Adipocyte (in vitro differentiated cells): ENCODE results near the gene SERPIND1.

Experiments used
- DNase-seq: peaks from one replicate; pipeline ENCODE4 v3.0.0-alpha.2; 2015; ENCODE audit warnings: low read depth
- H3K27me3 ChIP-seq: replicated peaks from 2 replicates; pipeline ENCODE4 v1.7.0; 2013; ENCODE audit warnings: mild to moderate bottlenecking, low read length, moderate library complexity; ENCODE audit not compliant: control insufficient read depth, insufficient read depth
- H3K36me3 ChIP-seq: 2 replicates; pipeline ENCODE4 v1.7.0; 2013; ENCODE audit warnings: low read length, mild to moderate bottlenecking, moderate library complexity; ENCODE audit not compliant: control insufficient read depth, insufficient read depth, severe bottlenecking
- H3K4me1 ChIP-seq: 2 replicates; pipeline ENCODE4 v1.7.0; 2013; ENCODE audit warnings: mild to moderate bottlenecking, low read length, moderate library complexity; ENCODE audit not compliant: control insufficient read depth, insufficient read depth
- H3K4me3 ChIP-seq: 2 replicates; pipeline ENCODE4 v1.7.0; 2013; ENCODE audit warnings: mild to moderate bottlenecking, low read length, moderate library complexity
- H3K9ac ChIP-seq: 2 replicates; pipeline ENCODE4 v1.7.0; 2013; ENCODE audit warnings: mild to moderate bottlenecking, low read length, moderate library complexity
- H3K9me3 ChIP-seq: 2 replicates; pipeline ENCODE4 v1.7.0; 2013; ENCODE audit warnings: mild to moderate bottlenecking, low read length, moderate library complexity; ENCODE audit not compliant: control insufficient read depth

Gene SERPIND1

DNA sequence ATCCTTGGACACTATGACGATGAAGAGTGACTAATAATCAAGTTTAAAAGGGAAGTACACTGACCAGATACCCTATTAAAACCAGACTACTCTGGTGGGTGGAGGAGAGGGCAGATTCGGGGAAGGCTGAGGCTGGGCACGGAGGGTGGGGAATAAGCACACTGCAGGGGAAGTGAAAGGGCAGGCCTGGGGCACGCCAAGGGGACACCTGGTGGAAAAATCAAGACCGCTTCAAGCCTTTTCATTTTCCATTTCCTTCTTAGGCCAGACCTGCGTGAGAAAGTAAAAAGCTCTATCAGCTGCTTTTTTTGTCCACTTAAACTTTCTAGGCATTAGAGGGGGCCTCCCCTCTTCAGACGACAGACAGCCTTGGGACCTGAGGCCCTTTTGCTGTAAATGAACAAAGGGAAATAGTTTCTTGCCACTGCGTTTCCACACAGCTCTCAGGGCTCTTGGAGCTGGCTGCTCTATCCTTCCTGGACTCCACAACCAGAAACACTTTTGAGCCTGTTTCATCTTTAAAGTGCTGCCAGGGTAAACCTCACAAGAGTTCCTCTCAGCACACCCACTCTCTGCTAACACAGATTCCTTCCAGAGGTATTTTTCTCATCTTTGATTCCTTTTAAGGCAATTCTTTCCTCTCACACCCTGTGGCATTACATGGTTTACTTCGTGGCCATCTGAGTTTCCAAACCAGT, 25.0 kb upstream of the SERPIND1 start:
- DNase-seq, result no peak
- Histone ChIP-seq H3K4me3 (no peak overlapping the region), H3K9ac (no peak overlapping the region), H3K36me3 (peaks cover 68% of the 10 kb centered on the region), H3K9me3 (no peaks in the 10 kb centered on the region), H3K27me3 (no peaks in the 10 kb centered on the region), H3K4me1 (peaks cover 11% of the 10 kb centered on the region)

DNA sequence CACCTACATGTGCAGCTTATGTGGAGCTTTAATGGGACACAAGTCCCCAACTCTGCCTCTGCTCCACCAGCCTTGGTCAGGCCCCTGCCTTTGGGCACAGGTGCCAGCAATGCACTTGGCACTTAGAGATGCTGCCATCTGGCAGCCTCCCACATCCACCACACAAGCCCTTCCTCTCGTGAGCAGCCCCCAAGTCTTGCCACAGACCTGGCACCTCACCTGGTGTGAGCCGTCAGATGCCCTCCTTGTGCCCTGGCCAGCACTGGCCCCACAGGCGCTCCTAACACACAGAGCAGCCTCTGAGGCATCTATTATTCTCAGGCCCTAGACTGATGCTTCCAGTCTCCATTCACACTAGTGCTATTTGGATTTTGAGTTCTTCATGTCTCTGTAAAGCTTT, 24.5 kb upstream of the SERPIND1 start:
- Histone ChIP-seq H3K9me3 (no peaks in the 10 kb centered on the region), H3K36me3 (peaks cover 64% of the 10 kb centered on the region), H3K27me3 (no peaks in the 10 kb centered on the region), H3K4me1 (peaks cover 11% of the 10 kb centered on the region), H3K4me3 (no peak overlapping the region), H3K9ac (no peak overlapping the region)
- no peak for DNase-seq

DNA sequence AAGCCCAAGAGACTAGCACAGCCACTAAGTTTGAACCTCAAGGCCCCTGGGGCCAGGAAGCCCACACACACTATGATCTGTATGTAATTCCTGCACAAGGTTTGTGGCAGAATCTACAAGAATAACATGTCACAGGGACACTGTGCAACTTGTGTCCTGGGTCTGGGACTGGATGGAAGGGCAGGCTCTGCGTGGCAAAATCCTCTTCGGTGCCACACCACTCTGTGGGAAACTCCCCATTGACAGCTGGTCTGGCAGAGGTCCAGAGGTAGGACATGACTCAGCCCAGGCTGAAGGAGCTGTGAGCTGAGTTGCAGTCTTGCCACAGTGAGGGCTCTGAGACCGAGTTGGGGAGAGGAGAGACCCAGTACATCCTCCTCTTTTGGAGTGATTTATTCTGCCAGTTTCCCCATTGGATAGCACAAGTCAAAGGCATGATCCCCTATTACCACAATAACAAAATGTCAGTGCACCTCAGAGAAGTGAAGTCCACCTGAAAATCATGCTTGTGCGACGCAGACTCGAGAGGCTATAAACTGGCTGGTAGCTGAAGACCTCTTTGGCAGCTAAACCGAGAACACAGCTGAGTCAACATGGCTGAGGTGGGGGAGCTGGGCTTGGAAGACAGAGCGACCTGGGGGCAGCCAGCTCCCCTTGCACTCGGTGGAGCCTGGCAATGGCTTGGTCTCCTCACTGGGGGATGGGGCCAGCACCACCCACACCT, 23.3 kb upstream of the SERPIND1 start:
- Histone ChIP-seq H3K27me3 (no peaks in the 10 kb centered on the region), H3K36me3 (peaks cover 54% of the 10 kb centered on the region), H3K9me3 (no peaks in the 10 kb centered on the region), H3K4me3 (no peak overlapping the region), H3K4me1 (peaks cover 11% of the 10 kb centered on the region), H3K9ac (no peak overlapping the region)
- DNase-seq, result peak; percentile 86

DNA sequence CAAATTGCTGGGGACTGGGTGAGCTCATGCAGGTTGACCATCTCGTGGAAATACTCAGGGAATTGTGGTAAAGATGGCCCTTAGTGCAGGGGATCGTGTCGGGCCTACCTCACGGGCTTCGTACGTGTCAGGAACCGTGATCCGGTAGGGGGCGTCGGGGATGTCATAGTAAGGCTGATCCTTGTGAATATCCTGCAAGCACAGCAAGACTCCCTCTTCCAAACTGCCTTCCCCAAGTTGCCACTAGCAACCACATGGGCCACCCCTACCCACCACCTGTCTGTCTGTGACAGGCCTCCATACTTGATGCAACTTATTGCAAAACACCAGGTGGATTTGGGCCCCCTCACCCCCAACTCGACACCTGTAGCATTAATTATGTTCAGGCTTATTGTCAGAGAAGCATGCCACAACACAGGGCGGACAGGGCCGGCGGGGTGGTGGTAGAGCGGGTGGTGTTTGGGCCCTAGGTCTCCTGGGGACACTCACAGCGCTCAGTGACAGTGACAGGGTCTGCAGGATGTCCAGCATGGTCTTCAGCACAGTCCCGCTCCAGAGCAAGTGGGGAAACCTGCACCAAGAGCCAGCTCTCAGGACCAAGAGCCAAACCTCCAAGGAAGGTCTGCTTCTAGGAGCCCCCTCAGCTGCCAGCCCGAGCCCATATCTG, 22.6 kb upstream of the SERPIND1 start:
- no peaks in the 10 kb centered on the region for H3K9me3 ChIP-seq
- H3K27me3 ChIP-seq, result no peaks in the 10 kb centered on the region
- peaks cover 11% of the 10 kb centered on the region for H3K4me1 ChIP-seq
- DNase-seq, result no peak
- H3K36me3 ChIP-seq, result peaks cover 52% of the 10 kb centered on the region
- H3K9ac ChIP-seq, result no peak overlapping the region
- H3K4me3 ChIP-seq, result no peak overlapping the region

DNA sequence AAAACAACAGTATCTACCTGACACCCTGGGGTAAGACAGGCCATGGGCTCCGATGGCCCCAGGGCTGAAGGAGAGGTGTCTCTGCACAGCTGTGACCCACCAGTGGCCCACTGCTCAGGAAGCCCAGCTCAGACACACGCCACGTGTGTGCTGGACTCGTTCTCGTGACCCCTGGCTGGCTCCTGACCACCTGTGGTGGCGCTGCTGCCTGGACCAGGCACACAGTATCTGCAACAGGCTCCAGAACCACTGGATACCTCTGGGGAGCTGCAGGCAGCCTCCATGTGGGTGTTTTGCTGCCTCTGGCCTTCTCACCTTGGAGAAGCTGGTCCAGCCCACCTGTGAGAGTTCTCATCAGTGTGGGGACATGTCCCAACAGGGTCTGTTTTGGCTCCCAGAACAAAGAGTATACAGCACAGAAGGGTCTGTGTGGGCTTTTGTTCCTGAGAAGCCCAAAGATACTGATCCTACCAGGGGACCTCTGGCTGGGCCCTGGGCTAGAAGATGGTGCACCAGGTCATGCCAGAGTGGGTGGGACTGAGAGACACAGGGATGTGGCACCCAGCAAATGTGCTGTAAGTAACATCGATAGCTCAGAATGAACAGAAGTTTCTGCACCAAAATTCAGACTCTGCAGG, 21.7 kb upstream of the SERPIND1 start:
- DNase-seq, result no peak
- H3K4me3 ChIP-seq, result no peak overlapping the region
- H3K9ac ChIP-seq, result no peak overlapping the region
- peaks cover 48% of the 10 kb centered on the region for H3K36me3 ChIP-seq
- H3K27me3 ChIP-seq, result no peaks in the 10 kb centered on the region
- peaks cover 11% of the 10 kb centered on the region for H3K4me1 ChIP-seq
- H3K9me3 ChIP-seq, result no peaks in the 10 kb centered on the region

DNA sequence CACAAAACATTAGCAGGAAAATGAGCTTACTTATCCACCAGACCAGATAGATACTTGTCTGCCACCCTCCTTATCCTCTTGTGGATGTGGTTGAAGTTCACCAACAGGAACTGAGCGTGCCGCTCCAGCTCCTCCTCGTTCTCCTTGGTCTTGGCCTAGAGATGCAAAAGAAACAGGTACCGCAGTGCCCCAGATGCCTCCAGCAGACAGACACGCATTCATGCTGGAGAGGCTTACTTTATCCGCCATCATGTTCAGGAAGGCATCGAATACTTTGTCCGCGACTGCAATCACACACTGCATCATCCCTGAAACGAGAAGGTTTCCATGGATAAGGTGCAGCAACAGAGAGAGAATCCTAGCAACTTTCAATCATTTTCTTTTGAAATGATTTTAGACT, 21.0 kb upstream of the SERPIND1 start:
- H3K9me3 ChIP-seq, result no peaks in the 10 kb centered on the region
- H3K9ac ChIP-seq, result no peak overlapping the region
- peaks cover 49% of the 10 kb centered on the region for H3K36me3 ChIP-seq
- H3K4me1 ChIP-seq, result peaks cover 11% of the 10 kb centered on the region
- H3K27me3 ChIP-seq, result no peaks in the 10 kb centered on the region
- DNase-seq, result no peak
- no peak overlapping the region for H3K4me3 ChIP-seq

DNA sequence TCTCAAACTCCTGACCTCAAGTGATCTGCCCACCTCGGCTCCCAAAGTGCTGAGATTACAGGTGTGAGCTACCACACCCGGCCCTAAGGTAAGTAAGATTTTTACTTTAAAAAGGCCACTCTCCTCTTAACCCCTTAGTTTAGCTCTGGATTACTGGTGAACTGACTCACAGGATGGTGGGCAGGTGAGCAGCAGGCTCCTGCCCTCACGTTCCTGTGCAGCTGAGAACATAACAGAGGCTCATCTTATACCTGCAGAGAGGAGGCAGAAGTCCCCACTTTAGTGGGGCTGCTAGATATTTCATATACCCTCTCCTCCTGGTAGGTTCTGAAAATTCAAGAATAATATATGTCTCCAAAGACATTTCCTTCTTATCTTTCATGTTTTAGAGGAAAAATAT, 17.1 kb upstream of the SERPIND1 start:
- Histone ChIP-seq H3K4me1 (no peaks in the 10 kb centered on the region), H3K9ac (no peak overlapping the region), H3K4me3 (no peak overlapping the region), H3K9me3 (no peaks in the 10 kb centered on the region), H3K27me3 (no peaks in the 10 kb centered on the region), H3K36me3 (peaks cover 52% of the 10 kb centered on the region)
- DNase-seq, result no peak

DNA sequence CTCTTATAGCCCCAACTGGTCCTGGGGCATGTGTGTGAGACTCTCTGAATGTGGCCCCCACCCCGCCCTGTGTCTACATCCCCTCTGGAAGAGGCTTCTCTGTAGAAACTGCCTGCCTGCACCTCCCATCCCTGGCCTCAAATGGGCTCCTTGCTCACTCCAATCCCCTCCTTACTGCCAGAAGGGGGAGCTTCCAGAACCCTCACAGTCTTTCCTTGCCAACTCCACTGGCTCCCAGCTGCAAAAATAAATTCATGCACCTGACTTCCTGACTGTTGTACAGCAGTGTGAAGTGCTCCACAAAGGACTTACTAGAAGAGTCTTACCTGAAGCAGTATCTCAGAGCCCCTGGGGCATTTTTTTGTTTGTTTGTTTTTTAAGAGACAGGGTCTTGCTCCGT, 15.2 kb upstream of the SERPIND1 start:
- Histone ChIP-seq H3K27me3 (no peaks in the 10 kb centered on the region), H3K9ac (no peak overlapping the region), H3K4me3 (no peak overlapping the region), H3K36me3 (peaks cover 48% of the 10 kb centered on the region), H3K4me1 (no peaks in the 10 kb centered on the region), H3K9me3 (no peaks in the 10 kb centered on the region)
- no peak for DNase-seq

DNA sequence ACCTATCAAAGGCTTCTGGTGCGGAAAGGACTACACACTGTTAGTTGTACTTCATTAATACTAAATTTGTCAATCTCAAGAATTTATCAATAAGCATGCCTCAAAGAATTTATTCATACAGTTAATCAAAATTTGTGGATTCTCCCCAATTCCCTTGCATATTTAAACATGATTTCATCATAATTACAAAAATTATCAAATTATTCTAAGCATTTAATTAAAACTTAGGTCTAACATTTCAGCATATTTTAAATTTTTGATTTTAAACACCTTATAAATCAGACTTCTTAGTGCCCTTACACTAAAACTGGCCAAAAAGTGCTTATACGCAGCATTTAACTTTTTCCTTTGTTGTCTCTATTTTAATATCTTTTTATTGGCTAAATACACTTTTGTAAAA, 13.8 kb upstream of the SERPIND1 start:
- no peak overlapping the region for H3K9ac ChIP-seq
- no peak overlapping the region for H3K4me3 ChIP-seq
- no peak for DNase-seq
- no peaks in the 10 kb centered on the region for H3K9me3 ChIP-seq
- no peaks in the 10 kb centered on the region for H3K4me1 ChIP-seq
- H3K36me3 ChIP-seq, result peaks cover 58% of the 10 kb centered on the region
- H3K27me3 ChIP-seq, result no peaks in the 10 kb centered on the region

DNA sequence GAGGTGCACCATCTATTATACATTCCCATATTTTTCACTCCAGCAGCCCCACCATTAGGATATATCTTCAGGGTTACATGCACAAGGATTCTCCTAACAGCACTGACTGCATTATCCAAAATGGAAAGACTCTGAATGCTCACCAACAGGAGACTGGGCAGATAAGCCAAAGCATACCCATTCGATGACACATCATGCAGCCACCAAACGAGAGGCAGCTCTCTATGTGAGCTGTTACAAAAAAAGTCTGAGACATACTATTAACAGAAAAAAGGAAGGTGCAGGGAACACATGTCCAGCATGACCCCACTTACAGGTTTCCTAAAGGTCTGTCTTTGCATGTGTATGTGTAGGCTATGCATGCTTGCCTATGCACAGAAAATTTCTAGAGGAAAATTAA, 12.4 kb upstream of the SERPIND1 start:
- peaks cover 64% of the 10 kb centered on the region for H3K36me3 ChIP-seq
- peak; percentile 41 for DNase-seq
- no peak overlapping the region for H3K4me3 ChIP-seq
- H3K9me3 ChIP-seq, result no peaks in the 10 kb centered on the region
- no peak overlapping the region for H3K9ac ChIP-seq
- no peaks in the 10 kb centered on the region for H3K4me1 ChIP-seq
- H3K27me3 ChIP-seq, result no peaks in the 10 kb centered on the region

DNA sequence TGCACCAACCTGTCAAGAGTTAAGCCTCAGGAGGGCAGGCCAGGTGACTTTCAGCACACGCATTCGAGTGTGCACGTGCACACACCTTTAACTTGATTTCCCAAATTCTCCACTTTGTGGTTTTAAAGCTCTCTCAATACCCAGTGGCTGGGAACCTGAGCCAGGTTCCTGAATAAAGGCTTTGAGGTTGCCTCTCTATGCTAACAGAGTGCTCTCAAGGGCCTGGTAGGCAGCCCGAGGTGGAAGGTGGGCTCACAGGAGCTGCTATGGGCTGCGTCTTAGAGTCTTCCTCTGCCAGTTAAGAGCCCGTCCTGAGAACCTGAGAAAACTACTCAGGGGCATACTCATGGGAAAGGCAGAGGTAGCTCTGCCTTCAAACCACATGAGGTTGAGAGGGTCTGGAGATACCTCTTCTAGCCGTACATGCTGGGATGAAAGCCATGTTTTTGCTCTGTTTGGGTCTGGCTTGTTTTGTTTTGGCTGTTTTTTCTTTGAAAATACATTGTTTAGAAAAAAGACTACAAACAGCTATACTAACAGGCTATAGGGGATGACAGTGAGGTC, 11.6 kb upstream of the SERPIND1 start:
- H3K4me1 ChIP-seq, result no peaks in the 10 kb centered on the region
- no peak overlapping the region for H3K9ac ChIP-seq
- H3K27me3 ChIP-seq, result no peaks in the 10 kb centered on the region
- H3K4me3 ChIP-seq, result no peak overlapping the region
- peaks cover 59% of the 10 kb centered on the region for H3K36me3 ChIP-seq
- DNase-seq, result no peak
- no peaks in the 10 kb centered on the region for H3K9me3 ChIP-seq
